NCI-H748 (cell line): ENCODE data around the gene BCL2L2.

ENCODE experiments used
- DNase-seq: peaks from one replicate; lab custom pipeline; 2025; ENCODE audit not compliant: unreplicated experiment; lab: John Stamatoyannopoulos, UW

BCL2L2 gene

DNA sequence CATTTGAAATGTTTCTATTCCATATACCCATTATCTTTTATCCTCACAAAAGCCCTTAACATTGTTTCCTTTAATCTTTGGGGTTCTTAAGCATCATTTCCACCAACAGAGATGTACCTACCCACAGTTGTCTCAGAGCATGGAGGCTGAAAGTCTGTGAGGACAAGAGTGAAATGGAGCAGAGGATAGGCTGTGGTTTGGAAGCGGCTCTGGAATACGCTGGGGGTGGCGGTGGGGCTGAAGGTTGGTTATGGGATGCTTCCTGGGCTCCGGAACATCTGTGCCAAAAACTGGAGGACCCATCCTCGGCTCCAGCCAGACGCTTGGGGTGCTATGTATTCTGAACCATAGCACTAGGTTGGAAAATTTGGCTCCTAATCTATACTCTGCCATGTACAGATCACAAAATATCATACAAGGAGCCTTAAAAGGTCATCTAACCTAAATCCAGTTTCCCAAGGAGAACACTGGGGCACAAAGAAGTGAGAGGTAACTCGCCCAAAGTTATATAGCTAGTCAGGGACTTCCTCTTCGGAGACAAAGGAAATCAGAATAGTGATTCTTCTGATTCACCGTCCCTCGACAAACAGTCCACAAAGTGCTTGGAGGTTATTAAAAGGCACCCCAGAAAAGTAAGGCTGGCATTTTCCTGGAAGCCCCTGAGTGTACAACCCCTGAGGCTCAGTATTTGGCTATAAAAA is 6.5 kb upstream of the BCL2L2 start:
- DNase-seq: no peak

DNA sequence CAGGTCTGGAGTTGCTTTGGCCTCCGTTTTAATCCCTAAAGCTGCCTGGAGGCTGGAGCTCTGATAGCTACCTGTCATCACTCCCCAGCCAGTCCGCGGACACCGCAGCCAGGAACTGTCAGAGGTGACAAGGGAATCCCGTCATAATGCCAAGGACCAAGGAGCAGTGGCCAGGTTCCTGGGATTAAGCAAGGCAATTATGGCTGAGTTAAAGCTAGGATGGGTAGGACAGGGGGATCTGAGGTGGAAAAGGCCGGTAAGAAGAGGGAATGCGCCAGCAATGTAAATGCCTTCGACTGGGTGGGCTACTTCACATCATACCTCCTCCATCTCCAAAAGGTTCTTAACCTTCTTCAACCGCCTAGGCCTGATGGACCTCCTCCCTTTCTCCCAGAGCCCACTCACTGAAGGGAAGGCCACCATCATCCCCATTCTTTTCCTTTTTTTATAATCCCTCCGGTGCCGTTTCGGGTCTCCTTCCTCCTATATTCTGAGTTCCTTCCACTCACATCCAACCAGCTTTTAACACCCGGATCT is 5.9 kb upstream of the BCL2L2 start:
- DNase-seq: peak; percentile 58

DNA sequence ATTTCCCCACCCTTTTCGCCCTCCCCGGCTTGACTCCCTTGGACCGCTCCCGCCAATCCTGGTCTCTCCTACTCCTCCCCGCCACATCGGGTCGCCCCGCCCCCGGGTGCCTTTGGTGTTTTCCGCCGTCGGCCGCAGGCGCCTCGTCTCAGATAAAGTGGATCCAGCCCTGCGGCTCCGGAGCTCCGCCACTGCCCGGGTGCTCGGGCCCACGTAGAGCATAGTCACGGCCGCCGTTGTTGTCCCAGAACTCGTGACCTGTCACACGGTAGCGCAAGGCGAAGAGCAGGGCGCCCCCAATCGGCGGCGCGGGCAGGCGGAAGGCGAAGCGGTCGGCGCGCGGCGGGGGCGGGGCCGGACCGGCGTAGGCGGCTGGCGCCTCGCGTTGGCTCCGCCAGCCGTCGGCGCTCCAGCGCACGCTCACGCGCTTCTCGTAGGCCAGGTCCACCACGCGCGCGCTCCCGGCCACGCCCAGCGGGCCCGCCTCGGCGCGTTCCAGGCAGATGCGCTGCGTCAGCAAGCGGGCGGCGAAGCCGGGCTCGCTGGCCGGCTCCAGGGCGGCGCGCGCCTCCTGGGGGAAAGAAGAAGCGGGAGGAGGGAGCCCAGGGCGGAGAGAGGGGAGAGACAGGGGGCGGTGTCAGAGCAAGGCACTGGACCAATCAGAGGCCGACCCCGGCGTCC is 5.2 kb upstream of the BCL2L2 start:
- peak; percentile 99 for DNase-seq

DNA sequence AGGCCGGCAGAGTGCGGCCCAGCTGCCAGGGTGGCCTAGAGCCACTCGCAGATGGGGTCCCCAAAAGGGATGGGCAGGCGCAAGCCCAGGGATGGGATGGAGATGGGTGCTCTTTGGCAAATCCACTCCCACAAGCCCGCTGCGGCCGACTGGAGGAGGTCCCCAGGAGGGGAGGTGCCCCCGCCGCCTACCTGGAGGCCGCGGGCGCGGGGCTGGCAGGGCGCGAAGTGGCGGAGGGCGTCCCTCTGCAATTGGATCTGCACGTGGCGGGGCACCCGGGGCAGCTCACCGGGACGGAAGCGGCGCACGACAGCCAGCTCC is 4.7 kb upstream of the BCL2L2 start:
- no peak for DNase-seq

DNA sequence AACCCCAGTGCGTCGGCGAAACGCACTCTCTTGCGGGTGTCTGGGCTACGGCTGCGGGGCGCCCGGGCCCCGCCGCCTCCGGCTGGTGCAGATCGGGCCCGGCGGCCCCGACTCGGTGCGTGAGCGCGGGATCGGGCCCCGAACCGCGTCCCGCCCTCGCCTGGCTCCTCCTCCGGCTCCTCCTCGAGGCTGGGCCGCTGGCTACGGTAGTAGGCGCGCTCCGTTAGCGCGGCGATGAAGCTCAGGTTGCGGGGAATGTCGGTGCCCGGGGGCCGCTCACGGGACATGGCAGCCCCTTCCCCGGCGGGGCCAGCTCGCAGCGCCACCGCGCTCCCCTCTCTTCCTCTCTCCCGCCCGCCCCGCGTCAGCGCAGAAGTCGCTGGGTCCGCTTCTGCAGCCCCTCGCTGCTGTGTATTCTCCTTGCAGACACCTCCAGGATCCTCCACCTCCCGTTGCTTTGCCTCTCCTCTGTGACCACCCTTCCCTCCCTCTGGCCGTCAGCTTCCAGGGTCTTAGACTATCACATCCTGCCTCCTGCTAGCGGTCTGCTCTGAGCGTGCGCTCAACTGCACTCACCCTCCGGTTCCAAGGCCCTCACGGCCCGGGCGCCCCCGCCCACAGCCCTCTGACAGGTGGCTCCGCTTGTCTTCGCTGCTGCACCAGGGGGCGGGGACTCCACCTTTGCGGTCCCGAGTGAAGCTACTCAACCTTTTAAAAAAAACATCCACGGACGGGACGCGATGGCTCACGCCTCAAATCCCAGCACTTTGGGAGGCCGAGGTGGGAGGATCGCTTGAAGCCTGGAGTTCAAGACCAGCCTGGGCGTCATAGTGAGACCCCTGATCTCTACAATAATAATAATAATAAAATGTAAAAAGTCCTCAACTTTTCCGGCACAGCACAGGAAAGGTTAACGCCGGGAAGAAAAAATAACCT is 4.1 kb upstream of the BCL2L2 start, which contains the start of gene PPP1R3E:
PPP1R3E (minus strand) TSS at position 570 of the 936 bp plus-strand sequence; CDS start at position 287, 283 bp downstream.
- peak; percentile 88 for DNase-seq

DNA sequence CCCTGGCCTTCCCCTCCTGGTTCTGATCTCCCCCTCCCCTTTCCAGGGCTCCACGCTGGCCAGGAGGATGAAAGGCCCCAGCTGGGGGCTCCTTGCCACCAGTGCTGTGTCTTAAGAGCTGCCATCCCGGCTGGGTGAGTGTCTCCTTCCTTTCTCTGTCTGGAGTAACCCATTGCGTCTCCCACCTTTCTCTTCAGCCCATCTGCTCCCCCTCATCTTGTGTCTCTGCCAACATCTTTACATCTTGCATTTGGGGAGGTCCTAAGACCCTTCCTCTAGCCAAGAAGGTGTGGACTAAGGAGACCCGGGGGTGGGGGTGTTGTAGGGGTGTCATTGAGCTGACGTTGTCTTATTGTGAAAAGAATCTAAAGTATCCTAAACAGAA is 505 bp downstream of the BCL2L2 start:
- no peak for DNase-seq

DNA sequence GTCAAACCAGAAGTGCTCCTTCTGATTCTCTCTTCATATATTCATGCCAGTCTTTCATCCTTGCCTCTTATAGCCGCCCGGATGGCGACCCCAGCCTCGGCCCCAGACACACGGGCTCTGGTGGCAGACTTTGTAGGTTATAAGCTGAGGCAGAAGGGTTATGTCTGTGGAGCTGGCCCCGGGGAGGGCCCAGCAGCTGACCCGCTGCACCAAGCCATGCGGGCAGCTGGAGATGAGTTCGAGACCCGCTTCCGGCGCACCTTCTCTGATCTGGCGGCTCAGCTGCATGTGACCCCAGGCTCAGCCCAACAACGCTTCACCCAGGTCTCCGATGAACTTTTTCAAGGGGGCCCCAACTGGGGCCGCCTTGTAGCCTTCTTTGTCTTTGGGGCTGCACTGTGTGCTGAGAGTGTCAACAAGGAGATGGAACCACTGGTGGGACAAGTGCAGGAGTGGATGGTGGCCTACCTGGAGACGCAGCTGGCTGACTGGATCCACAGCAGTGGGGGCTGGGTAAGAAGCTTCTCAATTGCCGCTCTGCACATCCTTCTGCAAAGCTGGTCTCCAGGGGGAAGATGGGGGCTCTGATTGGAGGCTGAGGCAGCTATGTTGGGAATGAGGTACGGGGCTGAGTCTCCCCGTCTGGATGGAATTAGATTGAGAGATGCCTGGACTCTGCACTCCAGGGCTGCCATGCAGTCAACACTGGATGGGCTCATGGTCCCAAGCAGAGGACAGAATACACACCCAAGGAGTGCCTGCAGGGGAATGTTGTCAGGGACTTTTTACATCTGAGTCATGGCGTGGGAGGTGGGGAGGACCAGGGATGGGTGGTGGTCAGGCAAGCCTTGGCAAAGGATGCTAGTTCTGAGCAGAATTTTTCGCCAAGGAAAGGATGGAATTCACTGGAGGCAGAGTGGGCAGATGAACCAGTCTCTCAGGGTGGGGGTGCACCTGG is 1.3 kb downstream of the BCL2L2 start:
- no peak for DNase-seq

DNA sequence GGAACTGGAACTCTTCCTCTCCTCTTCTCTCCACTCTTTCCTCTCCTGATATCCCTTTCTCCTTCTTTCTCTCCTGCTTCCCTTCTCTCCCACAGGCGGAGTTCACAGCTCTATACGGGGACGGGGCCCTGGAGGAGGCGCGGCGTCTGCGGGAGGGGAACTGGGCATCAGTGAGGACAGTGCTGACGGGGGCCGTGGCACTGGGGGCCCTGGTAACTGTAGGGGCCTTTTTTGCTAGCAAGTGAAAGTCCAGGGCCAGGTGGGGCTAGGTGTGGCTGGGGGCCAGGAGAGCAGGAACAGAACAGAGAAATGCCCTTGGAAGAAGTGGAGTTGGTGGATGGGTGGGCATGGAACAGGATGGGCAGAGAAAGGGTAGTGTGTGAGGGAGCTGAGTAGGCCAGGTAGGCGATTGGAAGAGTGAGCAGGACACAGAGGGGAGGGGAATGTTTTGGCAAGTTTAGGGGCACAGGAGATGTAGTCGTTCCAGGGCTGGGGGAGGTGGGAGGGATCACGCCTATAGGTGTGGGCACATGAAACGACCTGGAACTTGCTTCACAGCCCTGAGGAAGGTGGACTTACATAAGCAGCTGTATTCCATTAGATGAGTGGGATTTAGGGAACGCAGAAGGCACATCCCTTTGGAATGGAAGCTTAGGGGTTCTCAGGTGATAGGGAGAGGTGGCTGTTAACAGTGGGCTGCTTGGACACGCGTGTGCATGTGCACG is 2.2 kb downstream of the BCL2L2 start:
- DNase-seq: no peak

DNA sequence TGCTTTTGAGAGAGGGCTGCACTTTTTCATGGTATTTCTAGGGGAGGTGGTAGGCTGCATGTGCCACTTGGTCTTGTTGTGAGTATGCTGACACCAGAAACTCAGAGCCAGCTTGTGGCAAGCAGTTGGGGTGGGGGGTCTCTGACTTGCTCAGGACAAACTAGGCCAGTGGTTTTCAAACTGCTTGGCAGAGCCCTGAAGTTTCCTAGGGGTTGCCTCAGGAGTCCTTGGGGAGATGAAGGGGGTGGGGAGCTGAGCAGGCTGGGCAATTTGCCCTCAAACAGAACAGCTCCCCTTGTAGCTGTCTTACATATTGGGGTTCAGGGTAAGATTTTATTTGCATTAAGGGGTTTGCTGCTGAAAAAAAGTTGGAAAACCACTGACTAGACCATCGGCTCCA is 3.9 kb downstream of the BCL2L2 start:
- DNase-seq: no peak

DNA sequence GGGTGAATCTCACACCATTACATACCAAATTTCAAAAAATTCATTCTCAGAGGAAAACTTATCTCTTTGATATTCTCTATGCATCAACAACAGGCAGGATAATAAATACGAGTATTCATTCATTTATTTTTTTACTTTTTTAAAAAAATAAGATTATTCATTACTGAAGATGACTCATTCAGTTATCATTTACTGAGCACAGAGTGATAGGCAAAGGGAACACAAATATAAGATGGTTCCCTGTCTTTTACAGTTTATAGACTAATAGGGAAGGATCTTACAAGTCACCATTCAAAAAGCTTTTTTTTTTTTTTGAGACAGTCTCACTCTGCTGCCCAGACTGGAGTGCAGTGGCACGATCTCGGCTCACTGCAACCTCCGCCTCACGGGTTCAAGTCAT is 9.7 kb downstream of the BCL2L2 start:
- DNase-seq: no peak

DNA sequence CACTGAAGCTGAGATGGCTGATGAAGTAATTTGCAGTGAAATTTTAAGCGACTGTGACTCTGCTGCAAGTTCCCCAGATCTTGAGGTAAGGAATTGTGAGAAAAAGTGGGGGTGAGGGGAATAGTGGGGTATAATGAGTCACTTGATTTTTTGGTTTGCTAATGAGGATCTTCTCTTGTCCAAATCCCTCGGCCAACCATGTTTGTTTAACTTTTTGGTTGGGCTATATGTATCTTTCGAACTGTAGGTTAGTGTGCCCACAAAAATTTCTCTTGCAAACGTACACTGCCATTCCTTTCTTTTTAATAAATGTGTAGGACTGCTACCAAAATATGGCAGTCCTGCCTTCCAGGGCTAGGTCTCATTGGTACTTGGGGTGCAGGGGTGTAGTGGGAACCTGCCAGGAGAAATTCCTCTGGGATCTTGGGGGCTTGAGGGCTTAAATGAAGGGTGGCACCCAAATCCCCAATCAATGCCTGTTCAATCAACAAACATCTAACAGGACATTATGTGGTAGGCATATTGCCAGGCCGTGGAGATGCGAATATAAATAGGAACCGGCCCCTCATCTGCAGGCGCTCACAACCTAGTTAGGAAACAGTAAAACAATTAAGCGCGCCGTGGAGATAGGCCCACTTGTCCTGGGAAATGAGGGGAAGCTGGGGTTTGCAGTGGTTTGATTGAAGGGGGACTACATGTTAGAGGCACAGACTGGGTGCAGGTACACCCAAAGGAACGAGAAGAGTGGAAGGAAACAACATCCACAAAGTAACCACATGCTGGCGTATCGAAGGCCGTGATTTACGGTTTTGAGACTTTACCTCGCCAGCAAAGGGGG is 13.3 kb downstream of the BCL2L2 start:
- no peak for DNase-seq

DNA sequence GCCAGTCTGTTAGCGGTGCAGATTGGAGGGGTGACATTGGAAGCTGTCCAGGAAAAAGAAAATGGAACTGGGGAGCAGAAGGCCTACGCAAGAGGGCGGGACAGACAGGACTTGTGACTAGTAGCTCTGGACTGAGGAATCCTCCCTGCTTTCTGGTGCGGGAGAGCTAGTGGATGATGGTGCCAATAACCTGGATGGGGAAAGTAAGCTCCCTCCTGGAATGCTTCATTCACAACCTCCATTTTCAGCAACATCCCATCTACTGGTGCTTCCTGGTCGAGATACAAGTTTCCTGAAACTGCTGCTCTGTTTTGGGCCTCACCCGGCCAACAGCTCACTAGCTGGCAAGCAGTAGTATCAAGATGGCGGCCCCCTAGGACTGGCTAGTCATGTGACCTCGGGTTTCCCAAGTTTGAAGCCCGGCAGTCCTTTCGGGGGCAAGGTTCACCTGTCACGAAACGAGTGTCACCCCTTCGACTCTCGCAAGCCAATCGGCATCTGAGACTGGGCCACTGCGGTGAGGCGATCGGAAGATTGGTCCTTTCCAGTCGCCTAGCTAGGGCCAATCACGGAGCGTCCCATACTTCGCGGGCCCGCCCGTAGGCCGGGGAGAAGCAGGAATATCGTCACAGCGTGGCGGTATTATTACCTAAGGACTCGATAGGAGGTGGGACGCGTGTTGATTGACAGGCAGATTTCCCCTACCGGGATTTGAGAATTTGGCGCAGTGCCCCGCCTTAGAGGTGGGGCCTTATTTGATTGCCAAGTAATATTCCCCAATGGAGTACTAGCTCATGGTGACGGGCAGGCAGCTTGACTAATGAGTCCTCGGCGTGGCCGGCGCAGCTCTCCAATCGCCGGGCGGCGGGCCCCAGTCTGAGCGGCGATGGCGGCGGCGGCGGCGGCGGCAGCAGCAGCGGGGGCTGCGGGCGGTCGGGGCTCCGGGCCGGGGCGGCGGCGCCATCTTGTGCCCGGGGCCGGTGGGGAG is 14.2 kb downstream of the BCL2L2 start, which contains the start of gene PABPN1:
PABPN1 (plus strand) TSS at position 874 of the 988 bp plus-strand sequence; CDS start at position 887, 13 bp downstream.
- peak; percentile 100 for DNase-seq

DNA sequence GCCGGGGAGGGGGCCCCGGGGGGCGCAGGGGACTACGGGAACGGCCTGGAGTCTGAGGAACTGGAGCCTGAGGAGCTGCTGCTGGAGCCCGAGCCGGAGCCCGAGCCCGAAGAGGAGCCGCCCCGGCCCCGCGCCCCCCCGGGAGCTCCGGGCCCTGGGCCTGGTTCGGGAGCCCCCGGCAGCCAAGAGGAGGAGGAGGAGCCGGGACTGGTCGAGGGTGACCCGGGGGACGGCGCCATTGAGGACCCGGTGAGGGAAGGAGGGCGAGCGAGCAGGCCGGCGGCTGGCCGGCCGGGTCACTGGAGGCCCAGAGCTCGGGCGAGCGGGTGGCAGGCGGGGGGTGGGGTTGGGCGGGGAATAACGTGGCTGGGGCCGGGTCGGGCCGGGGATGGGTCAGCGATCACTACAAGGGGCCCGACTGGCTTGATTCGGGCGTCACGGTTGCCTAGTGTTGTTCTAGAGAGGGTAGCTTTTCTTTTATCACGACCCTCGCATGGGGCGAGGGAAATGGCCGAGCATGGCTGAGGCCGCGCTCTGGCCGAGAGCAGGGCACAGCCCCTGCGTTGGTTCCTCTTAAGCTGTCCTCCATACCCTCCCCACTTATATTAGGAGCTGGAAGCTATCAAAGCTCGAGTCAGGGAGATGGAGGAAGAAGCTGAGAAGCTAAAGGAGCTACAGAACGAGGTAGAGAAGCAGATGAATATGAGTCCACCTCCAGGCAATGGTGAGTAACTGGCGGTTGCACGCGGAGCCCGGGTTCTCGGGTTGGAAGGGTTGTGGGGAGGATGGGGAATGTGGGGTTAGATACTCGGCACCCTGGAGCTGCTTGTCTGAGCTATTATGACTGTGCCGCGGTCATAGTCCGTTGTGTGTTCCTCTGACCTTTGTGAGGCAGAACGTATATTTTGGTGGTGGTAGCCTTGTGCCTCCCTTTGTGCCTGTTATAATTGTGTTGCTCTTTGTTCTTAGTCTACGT is 15.2 kb downstream of the BCL2L2 start:
- DNase-seq: peak; percentile 61

DNA sequence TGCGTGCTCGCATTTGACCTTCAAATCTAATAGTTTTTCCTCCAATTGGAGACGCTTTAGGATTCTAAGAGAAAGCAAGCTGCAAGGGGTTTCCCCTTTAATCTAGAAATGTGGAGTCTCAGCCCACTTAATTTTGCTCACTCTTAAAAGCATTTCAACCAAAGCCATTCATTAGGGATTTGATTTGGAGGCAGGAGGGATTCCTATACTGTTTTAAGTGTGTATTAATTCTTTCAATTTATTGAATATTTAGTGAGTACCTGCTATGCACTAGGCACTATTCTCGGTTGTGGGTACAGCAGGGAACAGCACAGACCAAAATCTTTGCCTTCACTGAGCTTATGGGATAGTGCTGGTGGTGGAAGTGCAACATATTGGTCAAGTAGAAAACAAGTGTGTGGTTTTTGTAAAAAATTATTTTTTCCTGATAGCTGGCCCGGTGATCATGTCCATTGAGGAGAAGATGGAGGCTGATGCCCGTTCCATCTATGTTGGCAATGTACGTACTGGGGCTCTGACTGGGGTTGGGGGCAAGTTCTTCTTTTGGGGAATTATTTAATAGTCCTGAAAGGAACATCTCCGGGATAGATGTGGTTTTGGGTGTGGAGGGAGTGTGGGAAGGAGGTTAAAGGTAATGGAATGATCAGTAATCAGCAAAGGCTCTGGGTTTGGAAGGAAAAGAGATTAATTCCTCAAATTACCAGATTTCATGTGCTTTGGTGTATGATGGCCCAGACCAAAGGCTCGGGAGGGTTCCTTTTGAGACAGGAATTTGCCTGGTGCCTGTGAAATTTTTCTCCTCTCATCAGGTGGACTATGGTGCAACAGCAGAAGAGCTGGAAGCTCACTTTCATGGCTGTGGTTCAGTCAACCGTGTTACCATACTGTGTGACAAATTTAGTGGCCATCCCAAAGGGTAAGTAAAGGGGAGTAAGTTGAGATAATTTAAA is 16.2 kb downstream of the BCL2L2 start:
- no peak for DNase-seq

DNA sequence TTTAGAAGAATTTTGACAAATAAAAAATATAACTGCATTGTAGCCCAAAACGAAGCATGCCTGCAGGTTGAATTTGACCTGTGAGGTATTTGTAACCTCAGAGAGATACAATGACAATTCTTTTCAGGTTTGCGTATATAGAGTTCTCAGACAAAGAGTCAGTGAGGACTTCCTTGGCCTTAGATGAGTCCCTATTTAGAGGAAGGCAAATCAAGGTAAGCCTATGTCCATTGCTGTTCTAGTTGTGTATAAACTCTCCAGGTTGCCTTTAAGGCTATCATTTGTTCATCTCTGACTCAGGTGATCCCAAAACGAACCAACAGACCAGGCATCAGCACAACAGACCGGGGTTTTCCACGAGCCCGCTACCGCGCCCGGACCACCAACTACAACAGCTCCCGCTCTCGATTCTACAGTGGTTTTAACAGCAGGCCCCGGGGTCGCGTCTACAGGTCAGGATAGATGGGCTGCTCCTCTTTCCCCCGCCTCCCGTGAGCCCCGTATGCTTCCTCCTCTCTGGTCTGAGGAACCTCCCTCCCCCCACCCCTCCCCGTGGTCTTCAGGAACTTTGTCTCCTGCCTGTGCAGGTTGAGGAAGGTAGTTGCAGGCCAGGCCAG is 17.3 kb downstream of the BCL2L2 start:
- DNase-seq: no peak
